ENCODE measurements around the gene DGKH.
A peak's percentile ranks its signal among the peaks of the same experiment; 100 is the strongest.
"Not testable (repeated sequence)": the region's sequence is repeated elsewhere in the genome, so short reads cannot be mapped to it uniquely, and the experiment has no call there.

DGKH gene

GRCh38 chr13:42073683-42074082 lies 25.2 kb downstream of the DGKH start:
- no peak for DNase-seq

GRCh38 chr13:42075517-42075916 lies 27.1 kb downstream of the DGKH start:
- no peak for DNase-seq

- DNase-seq: no peak
Measured at GRCh38 chr13:42076309-42076713, 27.9 kb downstream of the DGKH start.

GRCh38 chr13:42078128-42078808 lies 29.8 kb downstream of the DGKH start:
- DNase-seq: no peak

GRCh38 chr13:42083138-42083770 lies 34.8 kb downstream of the DGKH start:
- no peak for DNase-seq

- no peak for DNase-seq
Measured at GRCh38 chr13:42084722-42085121, 36.3 kb downstream of the DGKH start.

- no peak for DNase-seq
Measured at GRCh38 chr13:42086582-42086981, 38.1 kb downstream of the DGKH start.

- DNase-seq: no peak
Measured at GRCh38 chr13:42094516-42095040, 46.1 kb downstream of the DGKH start.

- not testable (repeated sequence) for DNase-seq
Measured at GRCh38 chr13:42096222-42096621, 47.8 kb downstream of the DGKH start.

GRCh38 chr13:42099962-42100675 lies 51.7 kb downstream of the DGKH start:
- no peak for DNase-seq

- no peak for DNase-seq
Measured at GRCh38 chr13:42100960-42101359, 52.5 kb downstream of the DGKH start.

- no peak for DNase-seq
Measured at GRCh38 chr13:42101821-42102585, 53.6 kb downstream of the DGKH start.

- DNase-seq: no peak
Measured at GRCh38 chr13:42102961-42103865, 54.8 kb downstream of the DGKH start.

GRCh38 chr13:42106998-42107397 lies 58.5 kb downstream of the DGKH start:
- DNase-seq: peak; percentile 28

- no peak for DNase-seq
Measured at GRCh38 chr13:42107421-42107820, 59.0 kb downstream of the DGKH start.

- no peak for DNase-seq
Measured at GRCh38 chr13:42108217-42108616, 59.8 kb downstream of the DGKH start.

GRCh38 chr13:42109957-42110356 lies 61.5 kb downstream of the DGKH start:
- DNase-seq: no peak

GRCh38 chr13:42110410-42111155 lies 62.1 kb downstream of the DGKH start:
- peak; percentile 77 for DNase-seq

- no peak for DNase-seq
Measured at GRCh38 chr13:42112864-42113263, 64.4 kb downstream of the DGKH start.

GRCh38 chr13:42113478-42113877 lies 65.0 kb downstream of the DGKH start:
- no peak for DNase-seq

- no peak for DNase-seq
Measured at GRCh38 chr13:42114278-42114677, 65.8 kb downstream of the DGKH start.
